Measurements from ENCODE around the gene PRXL2A.
"Not testable (repeated sequence)": the region's sequence is repeated elsewhere in the genome, so short reads cannot be mapped to it uniquely, and the experiment has no call there.

The PRXL2A gene

DNA sequence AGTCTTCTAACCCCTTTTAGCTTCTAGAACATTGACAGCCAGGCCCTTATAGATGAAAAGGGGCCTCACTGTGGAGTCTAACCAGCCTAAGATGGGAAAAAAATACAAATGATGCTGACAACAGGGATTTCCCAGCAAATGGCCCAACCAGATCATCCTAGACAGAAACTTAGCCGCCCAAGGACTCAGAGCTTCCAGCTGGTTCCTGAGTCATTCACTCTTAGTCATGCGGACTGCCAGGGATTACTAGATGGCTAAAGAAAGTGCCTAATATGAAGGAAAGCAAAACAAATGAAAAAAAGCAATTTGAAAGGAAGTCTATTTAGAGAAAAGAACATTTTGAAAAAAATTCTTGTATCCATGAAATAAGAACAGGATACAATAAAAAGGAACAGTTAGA, 69.5 kb downstream of the PRXL2A start:
- no peak for DNase-seq (ENCODE audit: low read depth)

DNA sequence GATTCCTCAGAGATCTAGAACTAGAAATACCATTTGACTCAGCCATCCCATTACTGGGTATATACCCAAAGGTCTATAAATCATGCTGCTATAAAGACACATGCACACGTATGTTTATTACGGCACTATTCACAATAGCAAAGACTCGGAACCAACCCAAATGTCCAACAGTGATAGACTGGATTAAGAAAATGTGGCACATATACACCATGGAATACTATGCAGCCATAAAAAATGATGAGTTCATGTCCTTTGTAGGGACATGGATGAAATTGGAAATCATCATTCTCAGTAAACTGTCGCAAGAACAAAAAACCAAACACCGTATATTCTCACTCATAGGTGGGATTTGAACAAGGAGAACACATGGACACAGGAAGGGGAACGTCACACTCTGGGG, 72.0 kb downstream of the PRXL2A start:
- DNase-seq (ENCODE audit: low read depth): not testable (repeated sequence)

DNA sequence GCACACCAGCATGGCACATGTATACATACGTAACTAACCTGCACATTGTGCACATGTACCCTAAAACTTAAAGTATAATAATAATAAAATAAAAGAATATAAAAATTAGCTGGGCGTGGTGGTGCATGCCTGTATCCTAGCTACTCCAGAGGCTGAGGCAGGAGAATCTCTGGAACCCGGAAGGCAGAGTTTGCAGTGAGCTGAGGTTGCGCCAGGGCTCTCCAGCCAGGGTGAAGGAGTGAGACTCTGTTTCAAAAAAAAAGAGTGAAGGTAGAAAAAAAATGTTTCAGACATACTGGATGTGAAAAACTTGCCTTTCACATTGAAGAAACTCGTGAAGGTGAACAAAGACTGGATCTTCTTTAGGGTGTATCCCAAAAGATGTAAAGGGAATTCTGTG, 72.5 kb downstream of the PRXL2A start:
- DNase-seq (ENCODE audit: low read depth): no peak

DNA sequence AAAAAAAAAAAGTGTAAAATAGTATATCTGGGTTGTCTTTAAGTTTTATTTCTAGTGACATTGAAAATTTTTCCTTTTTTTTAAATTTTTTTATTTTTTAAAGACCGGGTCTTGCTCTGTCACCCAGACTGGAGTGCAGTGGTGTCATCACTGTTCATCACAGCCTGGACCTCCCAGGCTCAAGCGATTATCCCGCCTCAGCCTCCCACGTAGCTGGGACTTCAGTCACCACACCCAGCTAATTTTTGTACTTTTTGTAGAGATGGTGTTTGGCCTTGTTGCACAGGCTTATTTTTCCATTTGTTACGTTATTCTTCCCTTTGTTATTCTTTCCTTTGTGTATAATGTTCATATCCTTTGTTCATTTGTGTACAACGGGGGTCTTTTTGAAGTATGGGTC, 75.9 kb downstream of the PRXL2A start:
- DNase-seq (ENCODE audit: low read depth): no peak

DNA sequence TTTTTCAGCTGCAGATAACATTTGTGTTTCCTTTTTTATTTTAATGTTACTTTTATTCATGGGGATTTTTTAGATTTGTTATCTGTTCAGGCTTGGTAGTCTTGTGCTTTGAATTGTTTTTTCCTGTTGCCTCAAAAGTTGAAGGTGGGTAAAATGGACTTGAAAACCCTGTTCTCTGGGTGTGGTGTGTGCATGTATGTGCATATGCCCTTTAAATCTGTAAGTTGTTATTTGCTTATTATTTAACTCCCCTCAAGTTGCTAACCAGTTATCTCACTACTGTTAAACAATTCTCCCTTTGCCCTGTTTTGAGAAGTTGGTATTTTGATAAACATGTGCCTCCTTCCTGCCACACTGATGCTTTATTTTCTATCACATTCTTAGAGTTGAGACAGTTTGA, 76.3 kb downstream of the PRXL2A start:
- no peak for DNase-seq (ENCODE audit: low read depth)

DNA sequence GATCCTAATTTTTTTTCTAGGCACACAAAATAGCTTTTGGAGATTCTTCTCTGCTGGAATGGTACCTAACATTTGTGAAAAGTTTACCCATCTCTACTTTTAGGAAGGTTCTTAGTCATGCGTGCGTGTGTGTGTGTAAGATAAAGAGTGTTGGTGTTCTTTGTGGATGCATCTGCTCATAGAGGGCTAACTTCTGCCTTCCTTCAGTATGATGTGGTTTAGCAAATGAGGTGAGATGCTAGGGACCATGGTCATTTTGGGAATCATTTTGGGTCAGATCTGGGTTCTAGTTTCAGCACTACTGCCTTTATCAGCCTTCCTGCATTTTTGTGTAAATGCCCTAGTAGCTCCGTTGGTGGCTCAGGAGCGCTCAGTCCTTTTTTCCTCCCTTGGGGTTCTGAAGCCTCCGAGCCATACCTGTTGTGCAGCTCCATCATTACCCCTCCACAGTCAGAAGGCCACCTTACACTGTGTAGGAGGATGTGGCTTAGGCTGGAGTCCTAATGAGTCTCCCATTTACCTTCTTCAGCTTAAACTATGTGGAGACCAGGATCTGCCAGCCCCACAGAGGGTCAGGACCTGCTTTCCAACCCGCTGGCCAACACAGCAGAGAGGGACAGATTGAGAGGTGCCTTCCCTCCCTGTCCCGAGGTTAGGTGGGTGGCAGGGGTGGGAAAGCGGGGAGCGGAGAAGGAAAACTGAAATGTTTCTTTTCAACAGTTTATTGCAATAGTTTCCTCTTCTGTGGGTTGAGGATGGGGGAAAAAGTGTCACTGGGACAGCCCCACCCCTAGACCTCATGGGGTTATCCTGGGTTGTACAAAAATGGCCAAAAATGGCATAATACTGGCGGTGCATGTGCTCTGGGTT, 77.0 kb downstream of the PRXL2A start:
- DNase-seq (ENCODE audit: low read depth): no peak

DNA sequence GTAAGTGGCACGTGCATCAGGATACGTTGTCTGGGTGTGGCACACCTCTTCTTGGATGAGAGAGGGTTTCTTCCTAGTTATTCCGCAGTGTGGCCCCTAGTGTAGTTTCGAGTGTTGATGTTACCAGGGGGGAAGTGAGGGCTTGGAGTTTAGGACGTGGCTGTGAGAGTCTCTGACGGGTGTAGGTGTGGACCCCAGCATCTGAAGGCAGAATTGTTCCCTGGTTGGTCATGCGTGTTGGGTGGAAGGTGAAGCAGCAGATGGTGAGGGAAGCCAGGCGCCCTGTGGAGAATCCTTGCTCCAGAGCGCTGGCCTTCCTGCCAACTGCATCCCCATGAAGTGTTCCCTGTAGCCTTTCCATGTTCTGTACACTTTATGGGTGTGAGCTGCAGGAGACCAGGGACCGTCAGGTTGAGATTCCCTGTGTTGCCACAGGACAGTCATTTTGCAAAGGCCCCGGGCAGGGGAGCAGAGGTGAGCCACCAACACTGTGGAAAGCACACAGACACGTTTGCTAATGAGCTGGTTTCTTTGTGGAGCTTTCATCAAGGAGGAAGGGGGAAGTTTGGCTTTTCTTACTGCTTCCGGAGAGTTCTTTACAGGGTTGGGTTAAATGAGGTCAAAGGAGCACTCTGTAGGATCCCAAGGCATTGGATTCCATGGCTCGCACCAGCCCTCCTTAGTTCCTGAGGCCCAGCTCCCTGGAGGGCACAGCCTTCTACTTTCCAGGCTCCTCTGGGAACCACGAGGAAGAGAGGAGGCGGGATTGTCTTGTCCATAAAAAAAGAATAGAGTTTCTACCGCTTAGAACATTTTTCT, 77.8 kb downstream of the PRXL2A start:
- DNase-seq (ENCODE audit: low read depth): no peak
